Hepatocyte (in vitro differentiated cells): Measurements from ENCODE around the gene STAT4.

ENCODE experiments used
- EZH2 ChIP-seq: fragments of 200-600 bp; sonication (generic); IDR thresholded peaks from 2 replicates; pipeline ENCODE4 v1.6.1; 2016; ENCODE audit warnings: antibody characterized with exemption, mild to moderate bottlenecking, borderline replicate concordance
- EZH2phosphoT487 ChIP-seq: fragments of 200-600 bp; sonication (generic); IDR thresholded peaks from one replicate; pipeline ENCODE4 v1.6.1; 2018; ENCODE audit warnings: antibody characterized with exemption, mild to moderate bottlenecking, low read depth, moderate library complexity; ENCODE audit not compliant: unreplicated experiment, severe bottlenecking
- TF ChIP-seq, protein P1 (sequence below): fragments of 200-600 bp; sonication (generic); IDR thresholded peaks from 2 replicates; pipeline ENCODE4 v1.5.1; 2016; ENCODE audit warnings: antibody characterized with exemption, mild to moderate bottlenecking; ENCODE audit not compliant: poor library complexity

GRCh38 chr2:191020742-191021381 is 129.9 kb downstream of the STAT4 start:
- no peak for TF ChIP-seq EZH2
- TF ChIP-seq, protein P1, sequence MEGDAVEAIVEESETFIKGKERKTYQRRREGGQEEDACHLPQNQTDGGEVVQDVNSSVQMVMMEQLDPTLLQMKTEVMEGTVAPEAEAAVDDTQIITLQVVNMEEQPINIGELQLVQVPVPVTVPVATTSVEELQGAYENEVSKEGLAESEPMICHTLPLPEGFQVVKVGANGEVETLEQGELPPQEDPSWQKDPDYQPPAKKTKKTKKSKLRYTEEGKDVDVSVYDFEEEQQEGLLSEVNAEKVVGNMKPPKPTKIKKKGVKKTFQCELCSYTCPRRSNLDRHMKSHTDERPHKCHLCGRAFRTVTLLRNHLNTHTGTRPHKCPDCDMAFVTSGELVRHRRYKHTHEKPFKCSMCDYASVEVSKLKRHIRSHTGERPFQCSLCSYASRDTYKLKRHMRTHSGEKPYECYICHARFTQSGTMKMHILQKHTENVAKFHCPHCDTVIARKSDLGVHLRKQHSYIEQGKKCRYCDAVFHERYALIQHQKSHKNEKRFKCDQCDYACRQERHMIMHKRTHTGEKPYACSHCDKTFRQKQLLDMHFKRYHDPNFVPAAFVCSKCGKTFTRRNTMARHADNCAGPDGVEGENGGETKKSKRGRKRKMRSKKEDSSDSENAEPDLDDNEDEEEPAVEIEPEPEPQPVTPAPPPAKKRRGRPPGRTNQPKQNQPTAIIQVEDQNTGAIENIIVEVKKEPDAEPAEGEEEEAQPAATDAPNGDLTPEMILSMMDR, result no peak
- no peak for TF ChIP-seq EZH2phosphoT487
